ENCODE results near the gene SIL1. TPM values are rescaled to one million over a fixed set of nuclear protein-coding genes. Genes with fewer than 3 reads are reported as not detected.

Gene SIL1
- total RNA-seq, 1 donor from 2014 or later, result 40.9 TPM

DNA sequence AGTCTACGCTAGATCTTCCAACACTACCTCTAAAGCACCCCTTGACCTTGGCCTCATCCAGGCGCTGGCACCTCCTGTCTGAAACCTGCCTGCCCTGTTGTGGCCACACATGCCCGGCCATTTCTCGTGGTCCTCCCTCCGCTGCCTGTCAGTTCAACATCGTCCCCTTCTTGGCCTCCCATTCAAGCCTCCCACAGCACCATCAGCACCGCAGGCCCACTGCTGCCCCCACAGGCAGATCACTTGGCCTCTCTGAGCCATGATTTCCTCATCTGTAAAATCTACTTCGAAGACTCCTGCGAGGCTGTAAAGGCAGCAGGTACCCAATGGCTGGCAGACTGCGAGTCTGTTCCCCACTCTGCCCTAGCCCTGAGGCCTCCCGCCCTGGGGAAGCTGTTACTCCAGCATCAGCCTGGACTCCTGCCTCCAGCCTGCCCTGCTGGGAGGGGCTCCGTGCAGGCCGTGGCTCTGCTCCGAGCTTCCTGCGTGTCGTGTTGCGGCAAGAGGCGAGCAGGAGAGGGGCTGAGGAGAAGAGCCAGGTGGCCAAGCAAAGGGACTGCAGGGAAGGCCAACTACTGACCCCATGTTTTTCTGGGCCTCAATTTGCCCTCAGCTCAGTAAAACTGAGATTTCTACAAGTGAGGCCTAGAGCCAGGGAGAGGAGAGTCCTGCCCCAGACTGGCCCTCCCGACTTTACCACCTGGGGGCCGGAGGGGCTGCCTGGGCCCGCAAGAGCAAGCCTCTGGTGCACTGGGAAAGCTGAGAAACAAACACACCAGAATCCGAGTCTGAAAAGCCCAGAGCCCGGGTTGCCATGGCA, 252.5 kb downstream of the SIL1 start:
- TF ChIP-seq, protein P1, sequence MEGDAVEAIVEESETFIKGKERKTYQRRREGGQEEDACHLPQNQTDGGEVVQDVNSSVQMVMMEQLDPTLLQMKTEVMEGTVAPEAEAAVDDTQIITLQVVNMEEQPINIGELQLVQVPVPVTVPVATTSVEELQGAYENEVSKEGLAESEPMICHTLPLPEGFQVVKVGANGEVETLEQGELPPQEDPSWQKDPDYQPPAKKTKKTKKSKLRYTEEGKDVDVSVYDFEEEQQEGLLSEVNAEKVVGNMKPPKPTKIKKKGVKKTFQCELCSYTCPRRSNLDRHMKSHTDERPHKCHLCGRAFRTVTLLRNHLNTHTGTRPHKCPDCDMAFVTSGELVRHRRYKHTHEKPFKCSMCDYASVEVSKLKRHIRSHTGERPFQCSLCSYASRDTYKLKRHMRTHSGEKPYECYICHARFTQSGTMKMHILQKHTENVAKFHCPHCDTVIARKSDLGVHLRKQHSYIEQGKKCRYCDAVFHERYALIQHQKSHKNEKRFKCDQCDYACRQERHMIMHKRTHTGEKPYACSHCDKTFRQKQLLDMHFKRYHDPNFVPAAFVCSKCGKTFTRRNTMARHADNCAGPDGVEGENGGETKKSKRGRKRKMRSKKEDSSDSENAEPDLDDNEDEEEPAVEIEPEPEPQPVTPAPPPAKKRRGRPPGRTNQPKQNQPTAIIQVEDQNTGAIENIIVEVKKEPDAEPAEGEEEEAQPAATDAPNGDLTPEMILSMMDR (conservative IDR thresholded peaks at IDR 0.05), result peak; percentile 47
- Mint-ChIP-seq H3K4me3 (peak overlapping the region; percentile 17), H3K9me3 (peaks cover 2% of the 10 kb centered on the region), H3K27ac (peak overlapping the region; percentile 80), H3K36me3 (peaks cover 10% of the 10 kb centered on the region), H3K27me3 (no peaks in the 10 kb centered on the region), H3K4me1 (ENCODE audit: unreplicated experiment) (peaks cover 36% of the 10 kb centered on the region)
- peak; percentile 68 for DNase-seq (ENCODE audit: extremely low spot score, unreplicated experiment)

DNA sequence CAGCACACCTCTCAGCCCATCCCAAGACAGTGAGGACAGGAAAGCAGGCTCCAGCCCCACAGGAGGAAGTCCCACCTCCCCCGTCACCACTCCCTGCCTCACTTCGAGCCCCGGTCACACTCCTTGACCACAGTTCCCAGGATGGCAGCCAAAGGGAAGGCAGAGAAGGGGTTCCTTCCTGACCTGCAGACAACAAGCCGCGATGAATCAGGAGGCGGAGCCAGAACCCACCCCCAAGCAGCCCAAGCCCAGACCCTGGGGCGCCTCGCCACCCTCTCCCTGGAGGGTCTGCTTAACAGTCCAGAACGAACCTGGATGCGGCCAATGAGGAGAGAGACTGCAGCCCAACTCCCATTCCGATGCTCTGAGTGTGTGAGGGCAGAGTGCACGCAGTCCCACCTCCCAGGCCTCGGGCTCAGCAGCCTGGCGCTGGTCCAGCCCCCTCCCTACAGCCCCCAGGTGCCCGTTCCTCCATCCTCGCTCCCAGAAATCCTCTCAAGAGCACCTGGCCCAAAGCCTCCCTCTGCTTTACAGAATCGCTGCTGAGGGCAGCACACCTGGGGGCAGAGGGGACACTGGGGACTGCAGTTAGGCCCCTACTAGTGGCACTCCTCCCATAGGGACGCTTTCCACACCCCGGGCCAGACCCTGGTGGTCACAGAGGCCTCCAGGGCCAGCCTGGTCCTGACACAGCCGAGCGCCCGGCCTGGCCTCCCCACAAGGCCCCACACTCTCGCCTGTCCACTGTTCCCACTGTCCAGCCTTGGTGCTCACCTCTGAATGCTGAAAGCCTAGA, 253.4 kb downstream of the SIL1 start:
- Mint-ChIP-seq H3K27ac (peak overlapping the region; percentile 80), H3K36me3 (peaks cover 11% of the 10 kb centered on the region), H3K9me3 (peaks cover 6% of the 10 kb centered on the region), H3K4me3 (peak overlapping the region; percentile 17), H3K4me1 (ENCODE audit: unreplicated experiment) (peaks cover 35% of the 10 kb centered on the region), H3K27me3 (no peaks in the 10 kb centered on the region)
- TF ChIP-seq, protein P1 (conservative IDR thresholded peaks at IDR 0.05), result no peak
- DNase-seq (ENCODE audit: extremely low spot score, unreplicated experiment), result no peak

DNA sequence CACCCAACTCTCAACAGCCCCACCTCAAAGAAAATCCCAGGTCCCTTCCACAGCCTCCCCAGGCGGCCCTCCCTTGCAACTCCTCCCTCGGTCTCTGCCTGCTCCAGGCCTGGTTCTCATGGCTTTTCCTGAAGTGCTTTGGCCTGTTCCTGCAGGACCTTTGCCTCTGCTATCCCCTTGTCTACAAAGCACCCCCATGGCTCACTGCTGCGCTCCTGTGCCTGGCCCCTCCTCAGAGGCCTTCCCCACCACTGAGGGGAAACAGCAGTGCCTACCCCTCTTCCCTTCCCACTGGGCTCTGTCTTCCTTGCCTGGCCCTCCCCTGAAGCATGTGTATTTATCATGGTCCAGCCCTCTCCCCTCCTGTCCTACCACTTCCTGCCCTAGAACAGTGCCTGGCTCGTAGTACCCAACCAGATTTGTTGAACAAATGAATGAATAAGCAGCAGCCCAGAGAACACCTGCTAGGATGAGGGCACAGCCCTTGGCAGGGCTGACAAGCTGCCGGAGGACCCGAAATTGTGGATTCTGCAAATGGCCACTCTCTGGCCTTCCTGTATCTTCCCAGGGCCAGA, 254.5 kb downstream of the SIL1 start:
- no peak for DNase-seq (ENCODE audit: extremely low spot score, unreplicated experiment)
- Mint-ChIP-seq H3K27me3 (no peaks in the 10 kb centered on the region), H3K9me3 (peaks cover 6% of the 10 kb centered on the region), H3K4me3 (no peak overlapping the region), H3K36me3 (peaks cover 16% of the 10 kb centered on the region), H3K4me1 (ENCODE audit: unreplicated experiment) (peaks cover 37% of the 10 kb centered on the region), H3K27ac (peak overlapping the region; percentile 61)
- TF ChIP-seq, protein P1 (conservative IDR thresholded peaks at IDR 0.05), result no peak

DNA sequence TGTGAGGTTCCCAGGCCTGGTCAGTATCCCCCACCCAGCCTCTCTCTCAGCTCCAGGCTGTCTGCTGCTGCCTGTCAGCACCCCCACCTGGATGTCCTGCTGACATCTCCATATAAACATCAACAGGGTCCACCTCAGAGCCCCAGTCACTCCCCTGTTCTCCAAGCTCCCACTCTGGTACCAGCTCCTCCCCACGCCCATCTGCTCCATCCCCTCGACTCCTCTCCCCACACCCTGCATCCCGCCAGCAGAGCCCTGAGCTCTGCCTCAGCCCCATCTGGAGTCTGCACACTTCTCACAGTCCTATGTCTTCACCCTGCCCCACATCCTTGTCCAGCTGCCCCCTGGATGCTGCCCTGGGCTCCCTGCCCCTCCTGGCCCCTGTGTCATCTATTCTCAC, 255.3 kb downstream of the SIL1 start:
- H3K4me1 Mint-ChIP-seq (ENCODE audit: unreplicated experiment), result peaks cover 31% of the 10 kb centered on the region
- peak; percentile 49 for DNase-seq (ENCODE audit: extremely low spot score, unreplicated experiment)
- no peak overlapping the region for H3K4me3 Mint-ChIP-seq
- H3K9me3 Mint-ChIP-seq, result peaks cover 6% of the 10 kb centered on the region
- peak overlapping the region; percentile 72 for H3K27ac Mint-ChIP-seq
- no peaks in the 10 kb centered on the region for H3K27me3 Mint-ChIP-seq
- TF ChIP-seq, protein P1 (conservative IDR thresholded peaks at IDR 0.05), result no peak
- H3K36me3 Mint-ChIP-seq, result peaks cover 18% of the 10 kb centered on the region

DNA sequence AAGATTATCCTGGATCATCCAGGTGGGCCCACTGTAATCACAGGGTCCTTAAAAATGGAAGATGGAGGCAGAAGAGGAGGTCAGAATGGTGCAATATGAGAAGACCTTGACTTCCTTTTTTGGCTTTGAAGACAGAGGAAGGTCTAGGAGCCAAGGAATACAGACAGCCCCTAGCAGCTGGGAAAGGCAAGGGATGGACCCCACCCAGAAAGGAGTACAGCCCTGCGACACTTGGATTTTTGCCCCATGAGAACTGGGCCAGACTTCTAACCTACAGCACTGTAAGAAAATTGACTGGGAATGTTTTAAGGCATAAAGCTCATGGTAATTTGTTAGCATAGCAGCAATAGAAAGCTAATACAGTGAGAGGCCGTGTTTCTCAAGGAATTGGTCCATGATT, 256.1 kb downstream of the SIL1 start:
- Mint-ChIP-seq H3K36me3 (peaks cover 19% of the 10 kb centered on the region), H3K4me1 (ENCODE audit: unreplicated experiment) (peaks cover 27% of the 10 kb centered on the region), H3K9me3 (peaks cover 6% of the 10 kb centered on the region), H3K27ac (peak overlapping the region; percentile 71), H3K27me3 (no peaks in the 10 kb centered on the region), H3K4me3 (no peak overlapping the region)
- TF ChIP-seq, protein P1 (conservative IDR thresholded peaks at IDR 0.05), result no peak
- no peak for DNase-seq (ENCODE audit: extremely low spot score, unreplicated experiment)

All from type B pancreatic cell (in vitro differentiated cells).